ENCODE results near the gene FBLN2. TPM values are rescaled to one million over a fixed set of nuclear protein-coding genes. Genes with fewer than 3 reads are reported as not detected.

The FBLN2 gene
- total RNA-seq, 1 experiment from 2014 or later, result 0.39 TPM

GRCh38 chr3:13627681-13628080 is 78.8 kb downstream of the FBLN2 start:
- H3K9ac ChIP-seq (ENCODE audit: low read length), result no peak overlapping the region
- H3K4me2 ChIP-seq (ENCODE audit: low read length), result no peak overlapping the region
- CTCF ChIA-PET, result no interaction called here
- POLR2A ChIA-PET, result no interaction called here
- no peaks in the 10 kb centered on the region for H3K36me3 ChIP-seq (ENCODE audit: control insufficient read depth in 1 of 2, insufficient read depth in 2 of 2, low read length in 2 of 2)
- no peak overlapping the region for H3K27ac ChIP-seq (ENCODE audit: low read depth, low read length)
- H3K27me3 ChIP-seq (ENCODE audit: insufficient read depth, low read length), result no peaks in the 10 kb centered on the region
- no peaks in the 10 kb centered on the region for H3K9me2 ChIP-seq (ENCODE audit: insufficient read depth)
- intact Hi-C loops (cut with micrococcal nuclease), result no loop called here
- RAD21 ChIA-PET (ENCODE audit: low non-redundant PET in 1 of 2, low total read pairs in 2 of 2, uncharacterized antibody in 2 of 2, unreplicated experiment in 2 of 2), result no interaction called here
- no peaks in the 10 kb centered on the region for H4K20me1 ChIP-seq (ENCODE audit: insufficient read depth)
- H3K4me3 ChIP-seq (replicated peaks in 1 of 2; ENCODE audit: low read depth in 1 of 2, low read length in 2 of 2), result no peak overlapping the region
- no peaks in the 10 kb centered on the region for H3K79me2 ChIP-seq (ENCODE audit: insufficient read depth, low read length)
- no peaks in the 10 kb centered on the region for H3K9me3 ChIP-seq (ENCODE audit: control insufficient read depth in 1 of 2, insufficient read depth in 1 of 2, low read depth in 1 of 2, low read length in 2 of 2)
- no peak for ATAC-seq
- H3K4me1 ChIP-seq (ENCODE audit: control insufficient read depth in 1 of 2, insufficient read depth in 2 of 2, low read length in 2 of 2), result no peaks in the 10 kb centered on the region
- H2AFZ ChIP-seq (ENCODE audit: low read depth, low read length, poor library complexity, severe bottlenecking), result no peak overlapping the region
- no peak for DNase-seq (ENCODE audit: low read depth, low spot score)
- BruUV-seq (replicated peaks), result no TSS peak
- TF ChIP-seq ZNF274 (IDR thresholded peaks at IDR 0.05; ENCODE audit: low read depth, low read length), result no peak

GRCh38 chr3:13628432-13628831 is 79.5 kb downstream of the FBLN2 start:
- Histone ChIP-seq H3K9me2 (ENCODE audit: insufficient read depth) (no peaks in the 10 kb centered on the region), H3K9ac (ENCODE audit: low read length) (no peak overlapping the region), H3K4me2 (ENCODE audit: low read length) (no peak overlapping the region), H4K20me1 (ENCODE audit: insufficient read depth) (no peaks in the 10 kb centered on the region), H3K4me3 (replicated peaks in 1 of 2; ENCODE audit: low read depth in 1 of 2, low read length in 2 of 2) (no peak overlapping the region), H3K36me3 (ENCODE audit: control insufficient read depth in 1 of 2, insufficient read depth in 2 of 2, low read length in 2 of 2) (no peaks in the 10 kb centered on the region), H3K4me1 (ENCODE audit: control insufficient read depth in 1 of 2, insufficient read depth in 2 of 2, low read length in 2 of 2) (no peaks in the 10 kb centered on the region), H3K27ac (ENCODE audit: low read depth, low read length) (no peak overlapping the region), H3K9me3 (ENCODE audit: control insufficient read depth in 1 of 2, insufficient read depth in 1 of 2, low read depth in 1 of 2, low read length in 2 of 2) (no peaks in the 10 kb centered on the region), H2AFZ (ENCODE audit: low read depth, low read length, poor library complexity, severe bottlenecking) (no peak overlapping the region), H3K27me3 (ENCODE audit: insufficient read depth, low read length) (no peaks in the 10 kb centered on the region), H3K79me2 (ENCODE audit: insufficient read depth, low read length) (no peaks in the 10 kb centered on the region)
- BruUV-seq (replicated peaks), result no TSS peak
- ATAC-seq (no peak), DNase-seq (ENCODE audit: low read depth, low spot score) (no peak)
- TF ChIP-seq EGR1 (IDR thresholded peaks at IDR 0.05; ENCODE audit: low read depth) (no peak), FOSL1 (IDR thresholded peaks at IDR 0.05; ENCODE audit: low read depth) (no peak), ZFX (IDR thresholded peaks at IDR 0.05) (no peak), EZH2 (IDR thresholded peaks at IDR 0.05) (no peak), POLR2A (IDR thresholded peaks at IDR 0.05; ENCODE audit: borderline replicate concordance, extremely low read depth, insufficient read depth, insufficient read length) (no peak), SP1 (IDR thresholded peaks at IDR 0.05; ENCODE audit: low read depth) (no peak), CBX3 (IDR thresholded peaks at IDR 0.05; ENCODE audit: low read depth) (no peak), TCF7L2 (IDR thresholded peaks at IDR 0.05; ENCODE audit: borderline replicate concordance, extremely low read depth, insufficient read depth, insufficient read length) (no peak), YY1 (IDR thresholded peaks at IDR 0.05; ENCODE audit: extremely low read depth, insufficient replicate concordance, low read depth, low read length) (no peak), SIN3A (IDR thresholded peaks at IDR 0.05; ENCODE audit: low read depth) (no peak), JUND (IDR thresholded peaks at IDR 0.05) (no peak), SRF (IDR thresholded peaks at IDR 0.05; ENCODE audit: low read depth) (no peak), RAD21 (IDR thresholded peaks at IDR 0.05; ENCODE audit: low read depth) (no peak), ATF3 (IDR thresholded peaks at IDR 0.05) (no peak)
- TF ChIP-seq, protein P1, sequence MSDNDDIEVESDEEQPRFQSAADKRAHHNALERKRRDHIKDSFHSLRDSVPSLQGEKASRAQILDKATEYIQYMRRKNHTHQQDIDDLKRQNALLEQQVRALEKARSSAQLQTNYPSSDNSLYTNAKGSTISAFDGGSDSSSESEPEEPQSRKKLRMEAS (IDR thresholded peaks at IDR 0.05), result no peak
- ChIA-PET CTCF (no interaction called here), RAD21 (ENCODE audit: low non-redundant PET in 1 of 2, low total read pairs in 2 of 2, uncharacterized antibody in 2 of 2, unreplicated experiment in 2 of 2) (no interaction called here), POLR2A (no interaction called here)
- intact Hi-C loops (cut with micrococcal nuclease), result no loop called here

All from HCT116 (cell line).